Measurements from ENCODE around the gene MYO3B. TPM values are rescaled to one million over a fixed set of nuclear protein-coding genes. Genes with fewer than 3 reads are reported as not detected.

The MYO3B gene
- total and polyA plus RNA-seq, 2 of the 8 experiments (the other 6 are each of a cell fraction or from before 2014, with no cell fraction given) = 0.17 to 0.19 TPM

DNA sequence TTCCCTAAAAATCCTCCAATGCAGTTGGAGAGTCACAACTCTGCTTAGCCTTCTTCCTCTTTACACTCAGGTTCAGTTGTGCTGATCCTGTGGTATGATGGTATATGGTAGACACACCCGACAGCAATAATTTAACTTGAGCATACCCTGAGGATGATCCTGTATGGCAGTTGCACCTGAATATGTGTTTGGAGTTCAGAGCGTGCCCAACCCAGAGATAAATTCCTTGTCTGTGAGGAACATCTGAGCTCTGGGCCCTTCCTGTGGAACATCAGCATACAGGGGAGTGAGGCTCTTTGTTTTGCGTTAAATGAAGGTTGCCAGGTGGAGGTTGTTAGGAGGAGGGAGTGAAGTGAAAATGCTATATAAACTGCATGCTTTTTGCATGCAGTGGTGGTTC, 187.7 kb downstream of the MYO3B start:
- no peak overlapping the region for H2AFZ ChIP-seq (ENCODE audit: low read length)
- no peak overlapping the region for H2AK5ac ChIP-seq (ENCODE audit: low read depth, low read length)
- no peaks in the 10 kb centered on the region for H3K79me1 ChIP-seq (ENCODE audit: low read depth, low read length)
- H4K91ac ChIP-seq (replicated peaks; ENCODE audit: insufficient read length, low read length) = no peak overlapping the region
- H2BK12ac ChIP-seq (ENCODE audit: low read depth, low read length) = no peak overlapping the region
- no peaks in the 10 kb centered on the region for H4K20me1 ChIP-seq (replicated peaks in 1 of 2; ENCODE audit: control insufficient read depth in 1 of 2, insufficient read depth in 2 of 2, low read length in 2 of 2)
- no peak overlapping the region for H4K8ac ChIP-seq (ENCODE audit: extremely low read depth, insufficient read depth, low read length)
- no peaks in the 10 kb centered on the region for H3K36me3 ChIP-seq (ENCODE audit: control insufficient read depth in 2 of 4, insufficient read depth in 4 of 4, low read length in 3 of 4)
- H3K18ac ChIP-seq (ENCODE audit: extremely low read depth, low read length) = no peak overlapping the region
- no peaks in the 10 kb centered on the region for H3K79me2 ChIP-seq (ENCODE audit: control insufficient read depth in 1 of 2, insufficient read depth in 2 of 2, low read length in 2 of 2)
- 57% methylated on average over 3 of the region's 3 CpGs; no CpG with 5 or more reads in 1 of the 2 experiments for WGBS, 2 experiments (ENCODE audit: extremely low coverage in 1 of 2, insufficient coverage in 1 of 2, insufficient read length in 1 of 2, insufficient replicate concordance in 2 of 2, low coverage in 1 of 2, low lambda C conversion rate in 2 of 2, missing lambda C conversion rate in 1 of 2)
- no peak overlapping the region for H3K56ac ChIP-seq (replicated peaks; ENCODE audit: insufficient read length, low read depth, low read length)
- H3K27ac ChIP-seq (ENCODE audit: low read depth, low read length) = no peak overlapping the region
- no peak overlapping the region for H2BK120ac ChIP-seq (replicated peaks; ENCODE audit: low read depth, low read length)
- H2BK5ac ChIP-seq (ENCODE audit: low read depth, low read length) = no peak overlapping the region
- H2BK15ac ChIP-seq (ENCODE audit: low read length) = no peak overlapping the region
- no peak overlapping the region for H3K9ac ChIP-seq (replicated peaks in 1 of 4; ENCODE audit: extremely low read depth in 1 of 4, low read depth in 3 of 4, low read length in 3 of 4)
- H4K5ac ChIP-seq (ENCODE audit: insufficient read length, low read depth, low read length) = no peak overlapping the region
- FAIRE-seq (no peak), DNase-seq (ENCODE audit: low read depth in 1 of 2, low spot score in 2 of 2) (no peak)
- no peak overlapping the region for H3K14ac ChIP-seq (ENCODE audit: insufficient read length)
- no peak overlapping the region for H3K4ac ChIP-seq (replicated peaks; ENCODE audit: insufficient read length, low read depth, low read length)
- H2BK20ac ChIP-seq (ENCODE audit: low read length) = no peak overlapping the region
- no peak overlapping the region for H3K4me2 ChIP-seq (ENCODE audit: insufficient read depth in 1 of 2, low read depth in 2 of 2, low read length in 2 of 2)
- H3K27me3 ChIP-seq (replicated peaks in 1 of 4; ENCODE audit: control insufficient read depth in 3 of 4, extremely low read depth in 1 of 4, insufficient read depth in 3 of 4, low read length in 3 of 4) = no peaks in the 10 kb centered on the region
- no peak overlapping the region for H3K23ac ChIP-seq (ENCODE audit: insufficient read length)
- ChIA-PET POLR2A (ENCODE audit: partially characterized antibody) (interaction anchor here (1.0 kb wide), 1 partner anchor 157 kb away, joined by 3 read pairs; no protein-coding TSS in a partner anchor), CTCF (ENCODE audit: partially characterized antibody) (interaction anchor here (0.7 to 7.6 kb wide), 8 partner anchors 10 to 448 kb away, joined by 3 to 68 read pairs (median 4); partner anchors contain the start of gene GAD1)
- H3K23me2 ChIP-seq (ENCODE audit: low read depth, low read length) = peaks cover 3% of the 10 kb centered on the region
- no peak overlapping the region for H3K4me3 ChIP-seq (ENCODE audit: extremely low read depth in 1 of 4, insufficient read depth in 2 of 4, low read depth in 3 of 4, low read length in 4 of 4)
- H3K9me3 ChIP-seq (ENCODE audit: insufficient read depth in 2 of 2, low read depth in 1 of 2, low read length in 1 of 2) = no peaks in the 10 kb centered on the region
- peaks cover 0 to 18% (median 11%) of the 10 kb centered on the region in 4 experiments; a peak in 4 of 7 replicates for H3K4me1 ChIP-seq (replicated peaks in 1 of 4; ENCODE audit: control insufficient read depth in 3 of 4, insufficient read depth in 4 of 4, low read length in 3 of 4)
- TF ChIP-seq SP4 (IDR thresholded peaks at IDR 0.05; ENCODE audit: low read length) (no peak), SP1 (IDR thresholded peaks at IDR 0.05; ENCODE audit: low read depth, low read length) (no peak), CTBP2 (IDR thresholded peaks at IDR 0.05; ENCODE audit: borderline replicate concordance, insufficient read depth, insufficient read length, low read length) (no peak), SRF (IDR thresholded peaks at IDR 0.05; ENCODE audit: low read depth, low read length) (no peak), TCF12 (IDR thresholded peaks at IDR 0.05; ENCODE audit: low read depth, low read length) (no peak), KDM4A (IDR thresholded peaks at IDR 0.05; ENCODE audit: low read depth, low read length, severe bottlenecking) (no peak), RFX5 (IDR thresholded peaks at IDR 0.05; ENCODE audit: borderline replicate concordance, low read depth, low read length) (no peak), EGR1 (IDR thresholded peaks at IDR 0.05; ENCODE audit: borderline replicate concordance, low read depth, low read length) (no peak), RNF2 (IDR thresholded peaks at IDR 0.05; ENCODE audit: borderline replicate concordance, low read depth, low read length, missing control alignments, poor library complexity, severe bottlenecking) (no peak), JUN (IDR thresholded peaks at IDR 0.05; ENCODE audit: low read depth, low read length) (no peak), MAFK (IDR thresholded peaks at IDR 0.05; ENCODE audit: low read depth, low read length) (no peak), BACH1 (IDR thresholded peaks at IDR 0.05; ENCODE audit: low read length) (no peak), EP300 (IDR thresholded peaks at IDR 0.05; ENCODE audit: borderline replicate concordance in 1 of 2, low read depth in 2 of 2, low read length in 2 of 2) (no peak)
- TF ChIP-seq, protein P1, sequence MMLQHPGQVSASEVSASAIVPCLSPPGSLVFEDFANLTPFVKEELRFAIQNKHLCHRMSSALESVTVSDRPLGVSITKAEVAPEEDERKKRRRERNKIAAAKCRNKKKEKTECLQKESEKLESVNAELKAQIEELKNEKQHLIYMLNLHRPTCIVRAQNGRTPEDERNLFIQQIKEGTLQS (IDR thresholded peaks at IDR 0.05; ENCODE audit: insufficient read depth, low read depth, low read length) = no peak
